Germinal center (tissue), 1 donor: ENCODE measurements around the gene GNG2.

Experiments
- DNase-seq: peaks from one replicate; pipeline ENCODE4 v3.0.0; 2012; ENCODE audit warnings: mixed read lengths, low spot score

The GNG2 gene

DNA sequence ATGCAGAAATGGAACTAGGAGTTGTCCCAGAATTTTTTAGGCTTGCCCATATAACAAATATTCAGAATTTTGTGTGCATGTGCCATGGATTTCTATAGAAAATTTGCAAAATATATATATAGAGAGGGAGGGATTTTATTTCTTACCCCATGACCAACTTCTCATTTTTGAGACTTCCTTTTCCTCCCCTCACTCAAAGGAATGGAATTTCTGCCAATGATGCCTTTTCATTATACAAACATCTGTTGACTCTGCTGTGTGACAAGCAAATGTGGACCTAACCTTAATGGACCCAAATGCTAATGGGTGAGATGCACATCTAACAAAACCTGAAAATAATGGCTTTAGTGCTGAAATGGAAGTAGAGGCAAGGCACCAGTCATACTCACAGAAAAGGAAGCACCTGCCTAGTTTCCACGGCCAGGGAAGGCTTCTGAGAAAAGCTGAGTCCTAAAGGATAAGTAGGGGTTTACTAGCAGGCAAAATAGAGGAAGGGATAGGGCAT is 3.6 kb upstream of the GNG2 start:
- DNase-seq: no peak

DNA sequence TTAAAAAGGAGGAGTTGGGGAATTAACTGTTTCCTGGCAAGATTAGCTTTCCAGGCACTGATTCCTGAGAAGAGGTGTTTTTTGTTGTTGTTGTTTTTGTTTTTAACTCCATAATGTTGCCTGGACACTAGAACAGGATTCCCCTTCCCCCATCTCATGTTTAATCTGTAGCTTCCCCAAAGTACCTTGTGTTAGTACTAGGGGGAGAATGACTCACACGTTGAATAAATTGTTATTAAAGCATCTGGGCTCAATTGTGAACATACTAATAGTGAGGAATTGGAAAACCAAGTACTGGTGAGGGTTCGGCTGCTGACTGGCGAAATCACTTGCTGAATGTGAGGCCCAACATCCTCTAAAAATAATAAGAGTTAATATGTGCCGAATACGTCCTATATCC is 1.3 kb upstream of the GNG2 start:
- no peak for DNase-seq

DNA sequence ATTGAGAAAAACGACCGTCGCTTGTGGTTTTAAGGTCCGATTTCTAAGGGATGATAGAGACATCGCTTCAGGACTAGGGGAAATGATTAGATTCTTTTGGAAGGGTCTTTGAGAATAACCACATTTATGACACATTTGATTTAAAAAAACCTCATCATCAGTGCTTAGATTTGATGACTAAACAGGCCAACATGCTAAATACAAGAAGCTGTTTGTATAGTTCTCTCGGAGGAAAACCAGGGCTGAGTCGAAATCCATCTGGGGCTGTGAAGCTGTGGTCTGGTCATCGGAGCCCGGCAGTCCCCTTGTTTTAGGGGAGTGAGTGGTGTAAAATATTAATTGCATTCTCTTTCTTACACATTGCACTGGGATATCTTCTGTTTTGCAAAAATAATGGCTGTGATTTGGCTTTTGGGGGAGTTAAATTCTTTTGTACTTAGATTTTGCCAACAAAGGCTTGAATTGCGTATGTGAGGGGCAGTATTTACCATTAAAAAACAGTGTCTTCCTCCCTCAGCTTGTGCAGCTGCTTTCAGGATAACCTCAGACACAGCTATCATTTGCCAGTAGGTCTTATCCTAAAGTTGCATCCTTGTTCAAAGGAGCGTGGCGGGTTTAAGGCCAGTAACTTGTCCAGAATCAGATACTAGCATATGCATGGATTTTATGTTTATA is 550 bp downstream of the GNG2 start:
- no peak for DNase-seq

DNA sequence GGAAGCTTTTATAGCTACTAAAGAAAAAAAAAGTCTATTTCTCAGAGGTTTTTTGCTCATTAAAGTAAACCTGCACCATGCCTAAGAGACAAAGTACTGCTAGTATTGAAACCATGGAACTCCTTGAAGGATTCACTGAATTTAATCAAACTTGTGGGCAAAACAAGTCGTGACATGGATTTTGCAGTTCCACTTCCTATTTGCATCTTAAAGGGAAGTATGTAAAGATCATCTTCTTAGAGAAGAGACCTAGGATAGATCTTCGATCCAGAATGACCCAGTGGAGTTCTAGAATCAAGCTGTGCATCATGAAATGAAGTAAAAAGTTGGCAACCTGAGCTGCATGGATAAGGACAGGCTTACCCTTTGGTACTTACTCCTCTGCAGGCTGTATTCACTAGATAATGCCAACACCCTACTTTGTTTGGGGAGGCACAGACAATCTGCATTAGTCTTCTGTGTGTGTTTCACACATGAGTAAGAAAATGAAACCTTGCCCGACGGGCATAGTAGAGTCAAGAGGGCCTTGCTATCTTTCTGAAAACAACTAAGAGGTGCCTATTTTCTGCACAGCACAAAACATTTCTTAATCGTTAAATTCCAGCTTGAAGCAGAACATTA is 1.9 kb downstream of the GNG2 start:
- DNase-seq: no peak

DNA sequence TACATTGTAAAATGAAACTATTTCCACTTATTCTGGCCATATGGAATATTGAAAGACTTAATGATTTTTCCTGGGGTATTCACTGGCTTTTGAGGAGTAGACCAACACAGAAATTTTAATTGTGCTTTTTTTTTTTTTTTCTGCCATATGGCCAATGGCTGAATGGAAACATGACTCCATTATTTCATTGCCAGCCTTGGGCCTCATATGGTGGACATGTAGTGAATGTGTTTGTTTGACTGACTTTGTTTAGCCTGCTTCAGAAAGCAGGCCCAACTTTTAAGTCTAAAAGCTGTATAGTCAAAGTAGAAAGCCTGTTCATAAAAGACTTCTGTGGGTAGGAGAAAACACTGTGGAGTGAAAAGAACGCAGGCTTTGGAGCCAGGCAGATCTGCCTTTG is 2.4 kb downstream of the GNG2 start:
- DNase-seq: no peak

DNA sequence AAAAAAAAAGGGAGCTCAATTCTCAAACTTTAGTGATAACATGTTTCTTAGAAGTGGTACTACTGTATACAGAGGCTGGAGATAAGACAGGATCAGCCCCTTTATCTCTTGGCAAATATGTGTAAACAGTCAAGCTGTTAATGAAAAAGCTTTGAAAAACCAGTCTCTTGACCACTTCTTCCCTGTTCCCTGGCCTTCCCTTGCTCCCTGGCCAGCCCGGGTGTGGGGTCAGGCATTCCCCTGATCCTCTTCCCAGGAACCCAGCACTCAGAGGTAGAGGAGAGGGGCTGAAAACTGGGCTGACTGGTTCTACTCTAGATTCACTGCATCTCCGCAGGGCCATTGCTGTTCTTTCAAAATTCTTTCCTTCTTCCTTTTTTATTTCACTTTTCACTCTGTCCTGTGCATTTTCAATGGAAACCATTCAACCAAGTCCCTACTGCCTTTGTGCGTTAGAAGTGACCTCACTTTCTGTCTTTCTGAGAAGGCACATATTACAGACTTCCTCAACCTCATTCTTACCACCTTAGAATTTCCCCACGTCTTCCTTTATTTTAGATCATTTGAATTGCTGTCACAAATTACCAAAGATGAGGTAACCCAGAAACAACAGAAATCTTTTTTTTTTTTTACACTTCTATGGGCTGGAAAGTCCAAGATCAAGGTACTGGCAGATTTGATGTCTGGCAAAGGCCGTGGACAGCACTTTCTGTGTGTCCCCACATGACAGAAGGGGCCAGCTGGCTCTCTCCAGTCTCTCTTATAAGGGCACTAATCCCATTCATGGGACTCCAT is 5.7 kb downstream of the GNG2 start:
- no peak for DNase-seq

DNA sequence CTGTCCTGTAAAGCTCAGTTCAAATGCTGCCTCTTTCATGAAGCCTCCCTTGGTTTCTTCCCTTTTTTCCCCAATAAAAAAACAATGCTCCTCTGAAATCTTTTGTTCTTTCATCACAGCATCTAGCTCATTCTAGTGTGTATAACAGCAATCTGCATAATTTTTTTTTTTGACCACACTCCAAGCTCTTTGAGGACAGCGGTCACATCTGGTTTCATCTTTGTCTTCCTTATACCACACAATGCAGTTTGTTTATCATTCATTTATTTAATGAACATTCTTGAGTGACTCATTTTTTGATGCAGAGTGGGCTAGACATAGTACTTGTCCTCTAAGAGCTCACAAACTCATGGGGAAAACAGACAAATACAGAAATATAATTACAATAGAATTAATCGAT is 7.3 kb downstream of the GNG2 start:
- DNase-seq: no peak

DNA sequence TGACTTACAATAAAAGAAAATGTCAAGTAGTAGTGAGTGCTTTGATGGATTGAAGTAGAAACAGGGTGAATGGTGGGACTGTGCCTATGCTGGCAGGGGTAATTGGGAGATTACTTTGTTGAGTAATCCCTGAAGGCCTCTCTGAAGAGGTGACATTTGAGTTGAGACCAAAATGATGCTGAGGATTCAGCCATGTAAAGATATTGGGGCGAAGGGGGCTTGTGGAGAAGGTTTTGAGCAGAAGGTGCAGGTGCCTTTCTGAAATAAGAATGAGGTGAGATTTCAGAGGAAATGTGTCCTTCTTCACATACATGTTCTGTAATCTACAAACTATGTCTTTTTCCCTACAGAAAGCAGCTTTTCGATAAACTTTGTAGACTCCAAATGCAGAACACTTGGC is 8.0 kb downstream of the GNG2 start:
- no peak for DNase-seq

DNA sequence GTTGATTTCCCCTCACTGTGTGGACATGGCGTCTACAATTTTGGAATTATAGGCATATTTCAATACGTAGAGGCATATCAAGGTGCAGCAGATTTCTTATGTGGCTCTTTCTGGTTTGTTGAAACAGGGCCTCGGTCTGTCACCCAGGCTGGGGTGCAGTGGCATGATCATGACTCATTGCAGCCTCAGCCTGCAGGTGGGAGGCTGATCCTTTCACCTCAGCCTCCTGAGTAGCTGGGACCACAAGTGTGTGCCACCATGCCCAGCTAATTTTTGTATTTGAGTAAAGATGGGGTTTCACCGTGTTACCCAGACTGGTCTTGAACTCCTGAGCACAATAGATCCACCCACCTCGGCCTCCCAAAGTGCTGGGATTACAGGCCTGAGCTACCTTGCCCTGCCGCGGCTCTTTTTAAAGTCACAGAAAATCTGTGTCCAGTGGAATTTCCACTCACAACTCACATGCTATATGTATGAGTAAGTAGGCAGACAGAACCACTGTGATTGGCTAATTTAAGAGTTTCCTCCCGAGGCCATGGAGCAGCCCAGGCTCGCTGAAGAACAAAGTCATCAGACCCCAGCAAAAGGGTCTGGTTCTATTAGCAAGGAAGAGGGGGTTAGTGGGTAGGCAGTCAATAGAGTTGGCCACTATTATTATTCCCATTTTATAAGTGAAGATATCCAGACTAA is 9.1 kb downstream of the GNG2 start:
- DNase-seq: no peak

DNA sequence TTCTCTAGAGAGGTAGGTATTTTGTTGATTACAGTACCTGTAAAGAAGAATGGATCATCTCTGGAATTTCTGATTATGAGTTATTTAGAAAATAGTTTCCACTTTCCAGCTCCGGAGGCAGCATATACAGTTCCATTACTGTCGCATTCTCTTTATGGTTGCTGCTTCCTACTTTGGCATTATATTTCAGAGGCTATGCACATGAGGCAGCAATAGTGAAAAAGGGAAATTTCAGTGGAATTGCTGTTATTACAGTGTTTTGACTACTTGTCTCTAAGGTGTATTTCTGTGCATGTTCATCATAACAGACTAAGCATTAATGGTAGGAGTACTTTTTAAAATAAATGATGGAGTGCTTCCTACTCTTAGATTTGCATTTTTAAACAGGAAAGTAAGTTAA is 10.2 kb downstream of the GNG2 start:
- no peak for DNase-seq

DNA sequence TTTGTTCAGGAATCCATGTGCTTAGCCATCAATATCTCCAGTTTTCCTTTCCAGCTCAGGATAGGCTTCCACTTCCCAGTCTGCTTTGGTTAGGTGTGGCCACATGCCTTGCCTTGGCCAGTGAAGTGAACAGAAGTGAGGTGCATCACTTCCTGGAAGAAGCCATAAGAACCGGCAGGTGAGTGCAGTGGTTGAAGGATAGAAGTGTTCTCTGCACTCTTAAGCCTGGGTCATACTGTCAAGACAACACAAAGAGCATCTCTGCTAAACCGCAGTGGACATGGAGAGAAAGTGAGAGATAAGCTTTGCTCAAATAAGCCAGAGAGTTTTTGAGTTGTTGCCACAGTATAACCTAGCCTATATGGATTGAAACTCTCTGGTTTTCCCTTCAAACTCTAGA is 11.4 kb downstream of the GNG2 start:
- no peak for DNase-seq

DNA sequence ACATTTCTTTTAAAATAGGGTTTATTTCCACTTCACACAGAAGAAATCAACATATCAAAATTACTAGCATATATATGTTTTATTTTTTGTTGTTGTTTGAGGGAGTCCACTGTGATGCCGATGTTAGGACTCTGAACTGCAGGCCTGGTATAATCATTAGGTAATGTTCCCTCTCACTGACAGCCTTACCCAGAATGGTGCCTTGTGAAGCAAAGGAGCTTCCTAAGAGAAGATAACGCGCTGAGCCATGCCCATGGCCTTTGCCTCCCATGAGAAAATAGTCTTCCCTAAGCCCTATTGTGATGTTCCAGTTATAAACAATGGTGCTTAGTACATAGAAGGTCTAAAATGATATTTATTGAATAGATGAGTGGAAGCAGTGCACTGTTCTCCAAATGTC is 12.0 kb downstream of the GNG2 start:
- DNase-seq: no peak

DNA sequence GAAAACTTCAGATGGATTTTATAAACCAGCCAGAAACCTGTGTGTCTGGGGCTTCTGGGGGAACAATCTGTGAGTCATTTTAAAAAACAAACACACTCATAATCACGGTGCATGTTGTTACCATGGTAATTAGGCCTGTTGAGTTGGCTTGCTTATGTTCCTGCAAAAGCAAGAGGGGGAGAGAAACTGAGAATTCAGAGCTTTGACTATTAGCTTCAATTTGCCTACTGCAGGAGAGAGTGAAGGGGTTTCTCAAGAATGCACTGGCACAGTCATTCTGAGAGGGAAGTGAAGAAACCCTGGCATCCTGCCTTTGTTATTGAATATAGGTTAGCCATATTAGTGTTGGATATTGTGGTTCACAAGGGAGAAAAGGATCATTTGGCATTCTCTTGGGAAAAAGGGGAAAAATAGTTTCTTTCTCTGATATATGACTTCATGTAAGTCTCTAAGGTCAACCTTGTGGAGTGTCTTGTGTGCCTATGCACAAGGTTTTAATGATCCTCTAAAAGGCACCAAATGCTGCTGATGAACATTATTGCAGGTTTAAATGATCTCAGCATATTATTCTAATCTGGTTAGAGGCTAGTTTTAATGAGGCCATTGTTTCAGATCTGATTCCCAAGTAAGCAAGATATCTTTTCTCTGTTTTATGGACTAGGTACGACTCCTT is 12.9 kb downstream of the GNG2 start:
- DNase-seq: peak; percentile 15

DNA sequence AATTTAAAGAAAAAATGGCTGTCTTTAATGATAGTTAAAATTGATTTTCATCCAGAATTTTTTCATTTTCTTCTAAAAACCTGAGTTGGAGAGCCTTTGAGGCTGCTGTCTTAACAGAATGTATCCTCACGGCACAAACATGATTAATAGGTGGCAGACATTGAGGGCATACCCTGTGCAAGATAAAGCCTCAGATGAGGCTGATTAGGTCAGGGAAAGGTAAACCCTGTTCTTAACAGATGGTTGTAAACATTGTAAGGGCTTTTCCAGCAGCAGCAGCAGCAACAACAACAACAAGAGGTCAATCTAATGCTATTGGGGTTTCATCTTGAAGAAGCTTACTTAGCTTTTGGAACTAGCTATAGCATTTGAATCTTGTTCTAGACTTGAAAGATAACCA is 17.4 kb downstream of the GNG2 start:
- no peak for DNase-seq

DNA sequence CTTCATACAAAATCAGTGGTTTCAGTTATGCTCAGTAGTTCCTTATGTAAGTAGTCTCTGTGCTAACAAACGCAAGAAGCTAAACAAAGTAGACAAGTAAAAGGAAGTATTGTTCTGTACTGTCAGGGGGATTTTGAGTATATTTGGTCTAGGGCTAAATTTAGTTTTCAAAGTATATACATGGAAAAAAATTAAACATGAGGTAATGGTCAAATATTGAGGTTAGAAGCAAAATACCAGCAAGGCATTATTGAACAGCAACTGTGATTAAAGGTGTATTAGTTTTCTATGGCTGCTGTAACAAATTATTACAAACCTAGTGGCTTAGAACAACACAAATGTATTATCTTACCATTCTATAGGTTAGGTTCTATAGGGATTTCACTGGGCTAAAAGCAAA is 18.8 kb downstream of the GNG2 start:
- no peak for DNase-seq

DNA sequence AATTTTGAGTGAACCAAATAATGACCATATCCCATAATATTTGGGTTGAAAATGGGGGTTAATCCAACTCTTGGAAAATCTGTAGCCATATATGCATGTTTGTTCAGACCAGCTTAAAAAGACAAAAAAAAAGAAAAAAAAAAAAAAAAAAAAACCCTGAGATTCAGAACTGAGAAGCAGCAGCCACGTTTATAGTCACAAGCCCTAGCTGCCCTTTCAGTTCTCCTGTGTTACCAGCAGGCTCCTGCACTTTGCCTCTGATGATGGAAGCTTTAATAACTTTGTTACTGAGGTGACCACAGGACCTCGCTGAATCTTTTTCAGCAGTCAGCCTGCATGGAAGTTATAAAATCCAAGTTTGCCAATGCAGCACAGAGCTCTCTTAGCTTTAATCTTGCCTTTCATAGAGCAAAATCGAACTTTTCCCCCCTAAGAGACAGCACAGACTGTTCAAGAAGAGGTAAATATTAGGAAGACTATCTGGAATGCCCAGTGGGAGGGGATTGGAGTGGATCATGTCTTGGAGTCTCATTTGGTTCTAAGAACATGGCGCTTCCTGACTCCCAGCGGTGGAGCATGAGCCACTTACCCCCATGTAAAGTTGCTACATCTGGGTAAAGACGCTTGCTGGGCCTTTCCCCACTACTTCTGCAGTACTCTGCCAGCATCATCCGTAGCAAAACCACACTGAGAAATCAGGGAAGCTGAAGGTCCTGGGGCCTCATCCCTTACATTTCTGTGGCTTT is 20.6 kb downstream of the GNG2 start:
- no peak for DNase-seq

DNA sequence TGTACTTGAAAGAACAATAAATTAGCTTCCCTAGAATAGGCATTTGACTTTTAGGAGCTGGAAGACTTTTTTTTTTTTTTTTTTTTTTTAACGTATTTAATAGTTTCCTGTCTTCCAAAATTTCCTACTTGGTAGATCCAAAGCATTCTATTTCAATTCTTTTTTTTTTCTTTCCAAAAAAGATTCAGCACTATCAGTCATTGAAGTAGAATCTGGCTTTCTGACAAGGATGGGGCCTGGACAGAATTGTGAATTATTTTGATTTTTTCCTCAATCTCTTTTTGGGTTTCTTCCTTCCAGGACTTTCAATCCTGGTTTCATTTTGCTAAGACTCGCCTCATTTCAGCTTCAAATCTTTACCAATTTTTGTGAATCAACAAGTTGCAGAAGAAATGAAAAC is 21.2 kb downstream of the GNG2 start:
- DNase-seq: no peak

DNA sequence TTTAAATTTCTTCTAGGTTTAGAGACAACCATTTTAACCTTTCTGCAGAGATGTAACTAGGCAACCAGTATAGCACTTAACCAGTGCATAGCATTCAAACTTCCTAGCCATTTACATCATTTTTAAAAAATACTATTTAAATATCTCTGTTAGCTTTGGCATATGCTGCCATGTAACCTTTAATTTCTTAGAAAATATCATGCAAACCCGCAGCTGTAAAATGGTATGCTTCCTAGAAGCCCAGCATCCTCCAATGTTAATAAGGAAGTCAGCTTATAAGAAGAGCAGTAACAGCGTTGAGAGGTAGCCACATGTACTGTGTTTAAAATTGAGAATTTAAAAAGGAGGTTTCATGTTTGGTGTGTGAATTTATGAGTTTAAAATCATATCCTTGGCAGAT is 22.8 kb downstream of the GNG2 start:
- DNase-seq: no peak

DNA sequence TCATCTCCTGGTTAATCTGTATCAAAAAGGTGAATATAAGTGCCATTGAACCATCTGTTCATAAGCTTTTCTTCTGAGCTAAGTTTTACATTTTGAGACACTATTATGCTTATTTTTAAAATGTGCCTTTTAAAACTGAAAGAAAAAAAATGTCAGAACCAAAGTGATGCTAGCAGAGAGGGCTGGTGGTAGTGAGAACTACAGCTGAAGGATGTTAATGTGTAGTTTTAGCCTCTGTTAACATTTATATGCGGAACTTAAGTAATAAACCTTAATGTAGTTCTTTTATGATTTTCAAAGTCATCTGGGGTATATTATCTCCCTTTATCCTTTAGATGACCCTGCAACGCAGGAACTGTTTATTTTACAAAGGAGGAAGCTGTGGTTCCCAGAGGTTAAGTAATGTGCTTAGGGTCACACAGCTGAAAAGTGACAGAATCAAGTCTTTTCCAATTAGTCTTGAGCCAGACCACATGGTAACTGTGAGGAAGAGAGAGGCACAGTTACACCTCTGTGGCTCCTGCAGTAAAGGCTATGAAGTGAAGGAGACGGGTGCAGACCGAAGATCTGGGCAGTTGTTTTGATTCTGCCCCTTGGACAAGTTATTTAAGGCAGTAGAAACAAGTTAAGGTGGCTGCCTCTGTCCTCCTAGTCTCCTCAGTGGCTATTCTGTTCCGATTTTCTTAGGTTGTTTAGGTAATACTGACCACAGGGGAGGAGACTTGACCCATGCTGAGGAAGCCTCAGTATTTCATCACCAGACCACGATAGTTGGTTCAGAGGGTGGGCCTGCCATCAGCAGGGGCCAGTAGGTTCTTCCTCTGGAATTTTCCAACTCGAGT is 23.9 kb downstream of the GNG2 start:
- DNase-seq: no peak

DNA sequence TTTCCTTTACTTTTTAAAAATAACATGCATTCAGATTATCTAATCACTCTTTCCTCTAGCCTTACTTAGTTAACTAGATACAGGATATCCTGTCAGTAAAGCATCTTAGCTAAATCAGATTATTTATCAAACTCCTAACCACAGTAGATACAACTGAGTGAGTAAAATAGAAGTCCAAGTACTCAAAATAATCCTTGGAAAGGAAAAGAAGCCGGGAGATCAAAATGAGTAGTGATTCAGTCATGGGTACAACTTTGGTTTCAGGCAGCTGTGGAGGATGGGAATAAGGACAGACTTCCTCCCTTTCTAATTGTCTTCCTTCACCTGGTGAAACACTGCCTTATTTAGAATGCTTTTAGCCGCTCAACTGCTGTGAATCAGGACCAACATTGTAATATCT is 29.4 kb downstream of the GNG2 start:
- DNase-seq: no peak
